HG03520 (cell line): ENCODE measurements around the gene TMEM108.

Source experiments
- ATAC-seq: cut with Tn5 transposase; IDR thresholded peaks from one replicate; pipeline ENCODE4 v1.9.1; 2021; ENCODE audit warnings: mild to moderate bottlenecking, moderate library complexity; ENCODE audit not compliant: unreplicated experiment

The TMEM108 gene

GRCh38 chr3:133408366-133408765 is 370.2 kb downstream of the TMEM108 start:
- ATAC-seq: no peak

- ATAC-seq: no peak
Measured at GRCh38 chr3:133408961-133409360, 370.8 kb downstream of the TMEM108 start.

- ATAC-seq: no peak
Measured at GRCh38 chr3:133410191-133410892, 372.2 kb downstream of the TMEM108 start.

- ATAC-seq: no peak
Measured at GRCh38 chr3:133412183-133413132, 374.3 kb downstream of the TMEM108 start.

- no peak for ATAC-seq
Measured at GRCh38 chr3:133413161-133414020, 375.2 kb downstream of the TMEM108 start.

GRCh38 chr3:133414021-133414392 is 375.8 kb downstream of the TMEM108 start:
- ATAC-seq: no peak

- no peak for ATAC-seq
Measured at GRCh38 chr3:133418361-133418760, 380.2 kb downstream of the TMEM108 start.

- ATAC-seq: no peak
Measured at GRCh38 chr3:133419151-133419909, 381.1 kb downstream of the TMEM108 start.

- no peak for ATAC-seq
Measured at GRCh38 chr3:133424937-133425869, 387.0 kb downstream of the TMEM108 start.

GRCh38 chr3:133425898-133426297 is 387.7 kb downstream of the TMEM108 start:
- no peak for ATAC-seq

GRCh38 chr3:133426721-133427120 is 388.5 kb downstream of the TMEM108 start:
- no peak for ATAC-seq

GRCh38 chr3:133428552-133428951 is 390.4 kb downstream of the TMEM108 start:
- ATAC-seq: no peak

GRCh38 chr3:133429063-133429462 is 390.9 kb downstream of the TMEM108 start:
- ATAC-seq: no peak

GRCh38 chr3:133439563-133439962 is 401.4 kb downstream of the TMEM108 start:
- no peak for ATAC-seq

- ATAC-seq: no peak
Measured at GRCh38 chr3:133440652-133441051, 402.5 kb downstream of the TMEM108 start.

GRCh38 chr3:133441867-133442270 is 403.7 kb downstream of the TMEM108 start:
- peak; percentile 75 for ATAC-seq

GRCh38 chr3:133442518-133442917 is 404.3 kb downstream of the TMEM108 start:
- no peak for ATAC-seq

GRCh38 chr3:133443649-133444422 is 405.6 kb downstream of the TMEM108 start:
- no peak for ATAC-seq

GRCh38 chr3:133444423-133444774 is 406.2 kb downstream of the TMEM108 start:
- no peak for ATAC-seq
